DMS114 treated with DMSO at 0.1 percent for 48 hours (cell line): Measurements from ENCODE around the gene CTDP1.
A peak's percentile ranks its signal among the peaks of the same experiment; 100 is the strongest.

Source experiments
- DNase-seq: peaks from one replicate; lab custom pipeline; 2025; ENCODE audit not compliant: unreplicated experiment; lab: John Stamatoyannopoulos, UW

The CTDP1 gene, protein sequence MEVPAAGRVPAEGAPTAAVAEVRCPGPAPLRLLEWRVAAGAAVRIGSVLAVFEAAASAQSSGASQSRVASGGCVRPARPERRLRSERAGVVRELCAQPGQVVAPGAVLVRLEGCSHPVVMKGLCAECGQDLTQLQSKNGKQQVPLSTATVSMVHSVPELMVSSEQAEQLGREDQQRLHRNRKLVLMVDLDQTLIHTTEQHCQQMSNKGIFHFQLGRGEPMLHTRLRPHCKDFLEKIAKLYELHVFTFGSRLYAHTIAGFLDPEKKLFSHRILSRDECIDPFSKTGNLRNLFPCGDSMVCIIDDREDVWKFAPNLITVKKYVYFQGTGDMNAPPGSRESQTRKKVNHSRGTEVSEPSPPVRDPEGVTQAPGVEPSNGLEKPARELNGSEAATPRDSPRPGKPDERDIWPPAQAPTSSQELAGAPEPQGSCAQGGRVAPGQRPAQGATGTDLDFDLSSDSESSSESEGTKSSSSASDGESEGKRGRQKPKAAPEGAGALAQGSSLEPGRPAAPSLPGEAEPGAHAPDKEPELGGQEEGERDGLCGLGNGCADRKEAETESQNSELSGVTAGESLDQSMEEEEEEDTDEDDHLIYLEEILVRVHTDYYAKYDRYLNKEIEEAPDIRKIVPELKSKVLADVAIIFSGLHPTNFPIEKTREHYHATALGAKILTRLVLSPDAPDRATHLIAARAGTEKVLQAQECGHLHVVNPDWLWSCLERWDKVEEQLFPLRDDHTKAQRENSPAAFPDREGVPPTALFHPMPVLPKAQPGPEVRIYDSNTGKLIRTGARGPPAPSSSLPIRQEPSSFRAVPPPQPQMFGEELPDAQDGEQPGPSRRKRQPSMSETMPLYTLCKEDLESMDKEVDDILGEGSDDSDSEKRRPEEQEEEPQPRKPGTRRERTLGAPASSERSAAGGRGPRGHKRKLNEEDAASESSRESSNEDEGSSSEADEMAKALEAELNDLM

DNA sequence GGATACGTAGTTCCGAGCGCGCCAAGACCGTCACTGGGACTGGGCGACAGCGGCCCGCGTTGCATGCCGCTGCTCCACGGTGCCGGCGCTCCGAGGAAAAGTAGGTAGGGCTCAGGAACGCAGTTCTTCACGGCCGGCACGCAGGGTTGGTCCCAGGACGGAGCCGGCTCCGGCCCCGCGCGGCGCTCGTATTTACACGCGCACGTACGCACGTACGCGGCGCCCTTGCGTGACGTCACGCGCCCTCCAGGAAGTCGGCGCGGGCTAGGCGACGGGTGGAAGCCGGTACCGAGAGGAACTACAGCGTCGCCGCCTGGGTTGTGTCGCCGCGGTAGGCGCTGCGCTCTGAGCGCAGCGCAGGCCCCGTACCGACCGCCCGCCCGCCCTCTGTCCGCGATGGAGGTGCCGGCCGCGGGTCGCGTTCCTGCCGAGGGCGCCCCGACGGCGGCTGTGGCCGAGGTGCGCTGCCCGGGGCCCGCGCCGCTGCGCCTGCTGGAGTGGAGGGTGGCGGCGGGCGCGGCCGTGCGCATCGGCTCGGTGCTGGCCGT, at the start of gene CTDP1:
CTDP1 (plus strand) TSS at position 252 of the 548 bp plus-strand sequence; CDS start at position 397, 145 bp downstream.
- DNase-seq = peak; percentile 57

DNA sequence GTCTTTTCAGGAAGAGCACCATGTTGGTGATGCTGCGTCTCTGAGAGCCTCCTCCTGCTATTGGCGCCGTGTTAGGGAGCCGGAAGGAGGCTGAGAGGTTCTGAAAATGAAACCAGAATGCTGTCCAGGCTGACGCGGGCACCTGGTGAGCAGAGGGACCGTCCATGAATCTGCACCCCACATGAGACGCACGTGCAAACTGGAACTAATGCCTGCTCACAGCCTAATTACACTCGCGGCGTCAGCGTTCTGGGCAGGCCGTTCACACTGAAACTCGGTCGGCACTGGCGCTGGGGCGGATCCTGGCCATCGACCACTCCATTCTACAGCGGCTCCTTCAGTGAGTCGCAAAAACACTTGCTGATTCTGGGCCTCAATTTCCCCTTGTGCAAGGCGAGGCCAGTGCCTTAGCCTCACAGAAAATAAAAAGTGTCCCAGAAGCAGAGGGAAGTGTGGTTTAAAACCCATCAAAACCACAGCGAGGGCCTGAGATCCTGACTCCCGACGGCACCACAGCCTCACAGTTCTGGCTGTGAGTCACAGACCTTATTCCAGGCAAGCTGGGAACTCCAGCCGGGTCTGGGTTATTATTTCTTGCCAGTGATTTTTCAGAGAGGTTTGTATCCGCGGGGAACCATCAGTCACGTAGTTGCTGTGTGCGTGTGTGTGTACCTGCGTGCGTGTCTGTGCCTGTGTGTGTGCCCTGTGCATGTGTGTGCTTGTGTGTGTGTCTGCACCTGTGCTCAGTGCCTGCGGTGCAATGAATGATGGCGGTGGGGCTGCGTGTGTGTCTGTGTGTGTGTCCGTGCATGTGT, 49.1 kb upstream of the CTDP1 start:
- no peak for DNase-seq

DNA sequence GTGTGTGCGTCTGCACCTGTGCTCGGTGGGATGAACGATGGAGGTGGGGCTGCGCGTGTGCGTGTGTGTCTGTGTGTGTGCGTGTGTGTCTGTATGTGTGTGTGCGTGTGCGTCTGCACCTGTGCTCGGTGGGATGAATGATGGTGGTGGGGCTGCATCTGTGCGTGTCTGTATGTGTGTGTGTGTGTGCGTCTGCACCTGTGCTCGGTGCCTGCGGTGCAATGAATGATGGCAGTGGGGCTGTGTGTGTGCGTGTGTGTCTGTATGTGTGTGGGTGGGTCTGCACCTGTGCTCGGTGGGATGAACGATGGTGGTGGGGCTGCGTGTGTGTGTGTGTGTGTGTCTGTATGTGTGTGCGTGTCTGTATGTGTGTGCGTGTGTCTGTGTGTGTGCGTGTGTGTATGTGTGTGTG, 48.5 kb upstream of the CTDP1 start:
- DNase-seq = no peak

DNA sequence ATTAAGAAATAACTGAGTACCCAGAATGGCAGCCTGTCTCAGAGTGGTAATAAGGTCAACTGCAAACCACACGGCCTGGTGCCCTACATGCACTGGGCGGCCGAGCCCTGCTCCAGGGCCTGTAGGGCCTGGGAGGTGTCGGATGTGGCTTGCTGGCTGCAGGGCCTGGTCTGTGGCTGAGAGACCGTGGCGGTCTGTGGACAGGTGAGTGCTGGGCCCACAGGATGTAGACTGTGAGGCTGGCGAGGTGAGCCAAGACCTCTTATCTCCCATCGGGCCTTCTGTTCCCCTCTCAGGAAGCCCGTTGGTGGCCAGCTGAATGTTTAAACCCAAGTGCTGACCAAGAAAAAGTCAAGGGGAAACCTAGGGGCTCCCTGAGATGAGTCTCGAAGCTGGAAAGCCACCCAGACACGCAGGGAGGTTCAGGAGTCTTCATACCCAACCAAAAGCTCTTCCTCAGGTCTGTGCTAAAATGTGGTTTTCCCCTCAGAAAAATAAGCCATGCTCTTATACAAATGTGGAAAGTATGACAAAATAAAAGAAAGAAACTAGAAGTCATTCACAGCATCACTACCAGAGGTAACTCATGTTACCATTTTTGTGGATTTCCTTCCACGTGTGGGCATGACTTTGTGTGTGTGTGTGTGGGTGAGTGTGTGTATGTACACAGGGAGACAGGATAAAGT, 47.7 kb upstream of the CTDP1 start:
- no peak for DNase-seq

DNA sequence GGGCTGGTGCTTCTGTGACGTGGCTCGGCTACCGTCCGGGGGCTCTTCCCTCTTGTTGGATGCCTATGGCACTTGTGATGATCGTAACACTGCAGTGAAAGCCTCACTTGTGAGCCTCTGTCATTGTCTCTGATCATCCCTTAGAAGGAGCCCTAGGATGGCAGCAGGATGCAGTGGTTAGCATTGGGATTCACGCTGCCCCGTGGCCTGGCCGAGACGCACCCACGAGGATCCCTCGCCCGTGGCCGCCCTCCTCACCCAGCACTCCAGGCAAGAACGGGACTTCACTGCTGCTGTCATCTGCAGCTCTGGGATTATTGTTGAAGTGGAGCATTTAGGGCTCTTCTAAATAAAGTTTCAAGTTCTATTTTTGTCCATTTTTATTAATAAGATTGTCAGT, 46.8 kb upstream of the CTDP1 start:
- DNase-seq = no peak

DNA sequence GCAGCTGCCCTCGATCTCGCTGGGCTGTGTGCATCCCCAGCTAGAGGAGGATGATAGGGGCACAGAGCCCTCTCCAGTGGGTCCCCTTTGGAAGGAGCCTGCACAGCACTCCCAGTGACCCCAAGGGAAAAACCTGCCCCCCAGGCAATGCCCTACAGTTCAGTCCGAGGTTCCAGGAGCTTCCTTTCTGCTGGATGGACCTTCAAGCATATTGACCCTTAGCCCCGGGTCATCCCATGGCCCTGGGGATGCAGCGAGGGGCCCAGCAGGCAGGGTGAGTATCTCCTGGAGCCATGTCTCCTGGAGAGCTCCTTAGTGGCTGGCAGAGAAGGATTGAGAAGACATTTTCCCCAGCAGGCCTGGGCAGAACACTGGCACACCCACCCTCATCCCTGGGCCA, 45.4 kb upstream of the CTDP1 start:
- no peak for DNase-seq

DNA sequence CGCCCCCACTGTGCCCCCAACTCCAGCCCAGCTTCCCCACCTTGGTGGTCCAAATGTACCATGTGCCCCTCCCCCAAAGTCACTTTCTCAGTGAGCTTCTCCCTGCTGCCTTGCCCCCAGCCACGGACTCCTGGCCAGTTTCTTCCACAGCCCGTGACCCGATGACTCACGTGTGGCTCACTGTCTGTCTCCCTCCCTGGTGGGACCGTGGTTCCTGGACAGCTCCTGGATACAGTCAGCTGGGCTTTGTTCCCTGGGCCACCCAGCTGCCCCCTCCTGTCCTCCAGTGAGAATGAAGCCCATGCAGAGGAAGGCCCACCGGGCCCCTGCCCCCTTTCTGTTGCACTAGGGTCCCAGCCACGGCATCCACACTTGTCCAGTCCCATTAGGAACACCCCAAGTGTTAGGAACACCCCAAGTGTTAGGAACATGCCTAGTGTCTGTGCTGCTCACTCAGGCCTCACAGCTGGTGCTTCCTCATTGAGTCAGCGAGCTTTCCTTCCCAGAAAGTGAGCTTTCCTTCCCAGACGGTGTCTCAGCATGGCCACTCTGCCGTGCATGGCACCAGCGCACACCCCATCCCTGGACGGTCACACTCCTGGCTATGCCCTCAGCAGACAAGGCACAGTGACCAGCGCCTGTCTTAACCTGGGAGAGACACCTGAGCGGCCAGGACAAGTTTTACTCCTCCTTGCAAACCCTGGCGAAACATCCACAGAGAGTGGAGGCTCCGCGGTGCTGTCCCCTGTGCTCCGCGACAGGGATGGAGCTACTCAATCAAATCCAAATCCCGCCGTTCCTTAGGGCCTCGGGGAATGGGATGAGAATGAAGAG, 44.8 kb upstream of the CTDP1 start:
- DNase-seq = no peak

DNA sequence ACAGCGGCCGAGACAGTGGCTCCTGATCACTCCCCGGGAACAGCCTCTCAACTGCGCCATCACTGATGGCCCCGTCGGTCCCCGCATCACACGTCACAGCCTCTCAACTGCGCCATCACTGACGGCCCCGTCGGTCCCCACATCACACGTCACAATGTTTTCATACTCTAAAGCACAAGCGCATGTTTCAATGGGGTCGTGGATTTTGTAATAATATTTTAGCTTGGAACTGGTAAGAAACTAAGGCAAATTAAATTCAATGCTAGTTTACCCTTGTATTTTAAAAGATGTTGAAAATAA, 44.2 kb upstream of the CTDP1 start:
- no peak for DNase-seq

DNA sequence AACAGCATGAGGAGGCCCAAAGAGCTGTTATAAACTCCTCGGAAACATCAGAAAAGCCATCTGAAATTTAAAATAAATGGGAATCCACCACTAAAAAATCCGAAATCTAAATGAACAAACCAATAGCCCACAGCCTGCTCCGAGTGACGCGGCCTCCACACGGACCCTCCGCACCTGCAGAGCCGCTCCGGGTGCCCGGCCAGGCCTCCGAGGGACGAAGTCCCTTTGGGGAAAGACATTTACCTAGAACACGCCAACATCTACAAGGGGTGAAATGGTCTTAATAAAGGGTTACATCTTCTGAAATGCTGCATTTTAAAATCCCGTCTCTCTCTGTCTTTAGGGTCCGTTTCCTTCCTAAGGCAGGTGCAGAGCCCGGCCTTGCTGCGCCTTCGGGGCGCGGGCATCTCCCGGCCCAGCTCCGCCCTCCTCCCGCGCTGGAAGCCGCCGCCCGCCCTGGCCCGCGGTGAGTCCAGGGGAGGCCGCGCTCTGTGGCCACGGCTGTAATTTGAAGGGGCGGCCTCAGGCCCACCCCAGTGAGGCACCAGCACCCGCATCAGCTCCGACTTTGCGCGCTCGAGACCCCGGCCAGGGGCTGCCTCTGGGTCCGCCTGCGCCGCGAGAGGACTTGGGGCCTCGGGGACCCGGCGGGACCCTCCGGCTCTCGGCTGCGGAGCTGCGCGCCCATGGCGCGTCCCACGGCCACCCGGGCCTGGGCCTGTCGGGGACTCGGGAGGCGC, 42.3 kb upstream of the CTDP1 start:
- DNase-seq = no peak

DNA sequence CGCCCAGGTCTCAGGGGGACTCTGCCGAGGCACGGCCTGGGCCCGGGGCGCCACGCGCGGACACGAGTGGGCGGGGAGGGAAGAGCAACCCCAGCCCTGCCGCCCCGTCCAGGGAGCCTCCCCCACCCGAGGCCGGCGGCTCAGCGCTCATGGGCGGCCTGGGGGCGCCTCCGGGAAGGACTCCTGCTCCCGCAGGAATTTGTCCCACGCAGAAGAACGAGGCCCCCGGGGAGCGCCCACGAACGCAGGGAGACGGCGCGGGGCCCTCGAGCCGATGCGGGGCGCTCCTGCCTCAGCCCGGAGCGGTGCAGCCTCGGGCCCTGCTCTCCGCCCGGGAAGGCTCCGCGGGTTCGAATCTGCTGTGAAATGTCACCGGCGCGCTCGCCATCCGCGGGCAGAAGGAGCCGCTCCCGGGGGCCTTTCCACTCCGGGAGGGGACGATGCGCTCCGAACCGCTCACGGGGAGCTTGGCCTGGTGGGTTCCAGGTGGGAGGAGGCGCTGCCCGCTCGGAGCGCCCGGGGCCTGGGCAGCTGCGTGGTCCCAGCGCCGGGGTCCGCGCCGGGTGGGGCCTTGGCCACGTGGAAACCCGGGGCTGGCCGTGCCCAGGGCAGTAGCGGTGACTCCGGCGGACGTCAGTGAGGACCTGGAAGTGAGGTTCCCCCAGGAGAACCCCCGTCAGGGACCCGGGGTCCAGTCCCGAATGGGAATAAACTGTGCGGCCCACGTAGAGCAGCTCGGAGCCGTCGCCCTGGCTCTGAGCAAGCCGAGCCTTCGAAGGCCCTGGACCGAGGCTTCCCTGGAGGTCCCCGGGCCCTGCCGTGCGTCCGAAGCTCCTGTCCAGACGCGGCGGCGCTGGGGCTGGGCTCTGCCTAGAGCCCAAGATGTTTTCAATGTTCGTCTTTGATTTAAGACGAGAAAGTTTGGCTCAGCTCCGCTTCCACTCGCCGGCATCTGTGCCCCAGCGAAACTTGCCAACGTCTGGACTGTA, 41.4 kb upstream of the CTDP1 start:
- no peak for DNase-seq

DNA sequence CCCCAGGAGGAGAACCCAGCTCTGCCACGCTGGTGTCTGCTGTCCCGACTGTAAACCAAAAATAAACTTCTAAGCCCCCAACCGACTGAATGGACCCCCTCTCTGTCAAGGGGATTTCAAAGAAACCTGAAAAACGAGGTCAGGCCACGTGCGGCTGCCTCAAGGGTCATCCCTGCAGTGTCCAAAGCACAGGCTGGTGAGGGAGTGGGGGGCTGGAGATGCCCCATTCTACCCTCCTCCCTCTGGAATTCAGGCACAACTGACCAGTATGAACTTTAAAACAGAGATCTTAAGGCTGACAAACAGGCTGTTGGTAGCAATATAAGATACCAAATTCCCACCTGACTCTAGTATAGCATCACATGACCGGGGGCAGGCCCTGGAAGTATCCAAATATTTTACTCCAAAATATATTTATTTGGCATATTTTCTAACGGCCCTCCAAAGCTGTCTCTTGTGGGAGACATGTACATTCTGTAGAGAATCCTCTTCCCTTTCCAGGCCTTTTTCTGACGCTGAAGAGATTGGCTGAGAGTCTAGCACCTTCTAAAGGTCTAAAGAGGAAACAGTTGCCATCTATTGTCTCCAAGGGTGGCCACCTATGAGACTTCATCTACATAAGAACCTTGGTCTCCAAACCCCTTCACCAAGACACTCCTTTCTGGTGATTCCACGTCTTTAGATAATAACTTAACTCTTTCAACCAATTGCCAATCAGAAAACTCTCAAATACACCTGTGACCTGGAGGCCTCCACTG, 40.4 kb upstream of the CTDP1 start:
- DNase-seq = no peak

DNA sequence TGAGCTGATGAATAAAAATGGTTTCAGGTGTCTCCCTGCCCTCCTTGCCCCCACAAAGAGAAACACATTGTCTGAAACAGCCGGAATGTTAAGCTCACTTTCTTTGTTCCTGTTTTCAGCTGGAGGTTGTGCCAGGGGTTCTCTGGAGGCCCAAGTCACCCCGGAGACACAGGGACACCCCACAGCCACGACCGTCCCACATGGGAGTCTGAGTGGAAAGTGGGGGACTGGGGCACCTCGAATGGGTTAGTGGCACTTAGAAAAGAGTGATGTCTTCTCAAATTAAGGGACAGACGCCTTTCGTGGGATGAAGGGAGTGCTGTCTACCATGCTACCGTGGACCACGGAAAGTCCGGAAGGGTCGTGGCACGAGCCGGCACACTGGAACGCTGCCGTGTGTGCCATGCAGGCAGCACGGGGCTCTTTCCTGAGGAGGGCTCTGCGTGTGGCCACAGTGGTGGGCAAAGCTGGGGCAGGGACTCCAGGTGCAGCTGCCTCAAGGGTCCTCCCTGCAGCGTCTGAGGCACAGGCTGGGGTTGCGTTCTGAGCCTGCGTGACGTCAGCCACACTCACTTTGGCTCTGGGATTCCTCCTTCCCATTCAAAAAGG, 39.4 kb upstream of the CTDP1 start:
- DNase-seq = no peak

DNA sequence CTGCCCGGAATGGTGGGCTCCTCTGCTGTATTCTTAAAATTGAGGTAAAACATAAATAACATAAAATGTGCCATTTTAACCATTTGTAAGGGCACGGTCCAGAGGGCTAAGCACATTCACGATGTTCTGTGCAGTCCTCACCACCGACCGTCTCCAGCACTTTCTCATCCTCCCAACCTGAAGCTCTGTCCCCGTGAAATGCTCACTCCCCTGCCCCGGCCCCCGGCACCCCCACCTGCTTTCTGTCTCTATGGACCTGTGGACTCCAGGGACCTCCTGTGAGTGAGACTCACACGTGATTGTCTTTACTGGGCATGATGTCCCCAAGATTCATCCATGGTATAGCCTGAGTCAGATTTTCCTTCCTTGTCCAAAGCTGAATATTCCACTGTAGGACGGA, 38.7 kb upstream of the CTDP1 start:
- no peak for DNase-seq

DNA sequence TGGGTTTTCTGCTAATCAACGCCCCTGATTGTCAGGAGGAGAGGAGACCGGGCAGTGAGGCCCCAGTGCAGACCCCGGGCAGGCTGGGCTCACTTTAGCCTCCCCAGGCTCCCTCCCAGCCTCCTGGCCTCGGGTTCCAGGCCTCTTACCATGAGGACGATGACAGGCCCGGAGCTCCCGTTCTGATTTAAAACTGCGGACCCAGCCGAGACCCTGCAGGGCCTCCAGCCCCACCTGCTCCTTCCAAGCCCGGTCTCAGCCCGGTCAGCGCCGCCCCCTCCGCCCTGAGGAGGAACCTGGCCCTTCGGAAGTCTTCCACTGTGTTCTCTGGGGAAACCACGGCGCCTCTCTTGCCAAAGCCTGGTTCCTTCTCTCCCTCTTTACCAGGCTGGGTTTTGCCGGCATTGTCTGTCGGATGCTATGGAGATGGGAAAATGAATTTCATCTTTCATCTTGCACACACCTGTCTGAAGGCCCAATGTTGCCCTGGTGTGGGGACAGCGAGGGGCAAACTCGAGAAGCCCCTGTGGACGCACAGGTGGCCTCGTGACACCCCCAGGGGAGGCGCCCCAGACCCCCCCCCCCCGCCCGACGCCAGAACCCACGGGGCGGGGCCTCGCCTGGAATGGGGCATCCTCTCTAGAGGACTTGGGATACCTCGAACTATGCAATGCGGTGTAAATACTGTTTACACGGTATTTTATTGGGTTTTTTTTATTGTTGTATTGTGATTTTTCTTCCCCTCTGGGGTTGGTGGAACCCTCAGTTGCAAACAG, 37.7 kb upstream of the CTDP1 start:
- DNase-seq = no peak

DNA sequence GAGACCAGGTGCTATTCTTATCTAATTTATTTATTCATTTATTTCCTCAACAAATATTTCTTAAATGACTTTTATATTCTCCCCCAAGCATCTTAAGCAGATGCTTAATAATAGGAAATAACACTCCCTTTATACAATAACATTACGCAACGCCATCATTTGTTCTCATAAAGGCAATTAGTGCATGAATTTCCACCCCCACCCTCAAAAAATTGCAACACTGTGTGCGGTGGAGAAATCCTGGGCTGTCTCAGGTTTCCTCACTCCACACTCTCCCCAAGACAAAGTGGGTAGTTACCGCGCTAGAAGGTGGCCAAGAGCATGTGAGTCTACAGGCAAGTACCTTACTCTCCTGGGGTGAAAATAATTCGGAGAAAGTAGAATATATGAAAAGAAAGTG, 37.0 kb upstream of the CTDP1 start:
- DNase-seq = no peak
